Gastrocnemius medialis (tissue), 4 donors: Measurements from ENCODE around the gene FANCD2.

ENCODE experiments used
- POLR2A ChIP-seq, 2 donors: fragments of 450-650 bp; IDR thresholded peaks; one replicate each; pipeline ENCODE4 v1.6.1; 2017; ENCODE audit warnings: antibody characterized with exemption in 2 of 2, mild to moderate bottlenecking in 2 of 2, moderate library complexity in 2 of 2
- TF ChIP-seq, protein P1 (sequence below), 5 experiments: fragments of 450-650 bp in 3 of 5; fragments of 200-600 bp in 2 of 5; sonication (generic) in 2 of 5; IDR thresholded peaks in 4 of 5; conservative IDR thresholded peaks in 1 of 5; 1 replicate in 4 of 5; 2 replicates in 1 of 5; pipeline ENCODE4 v1.5.1; 2016 to 2019; ENCODE audit warnings: antibody characterized with exemption in 5 of 5, mild to moderate bottlenecking in 3 of 5, moderate library complexity in 3 of 5

DNA sequence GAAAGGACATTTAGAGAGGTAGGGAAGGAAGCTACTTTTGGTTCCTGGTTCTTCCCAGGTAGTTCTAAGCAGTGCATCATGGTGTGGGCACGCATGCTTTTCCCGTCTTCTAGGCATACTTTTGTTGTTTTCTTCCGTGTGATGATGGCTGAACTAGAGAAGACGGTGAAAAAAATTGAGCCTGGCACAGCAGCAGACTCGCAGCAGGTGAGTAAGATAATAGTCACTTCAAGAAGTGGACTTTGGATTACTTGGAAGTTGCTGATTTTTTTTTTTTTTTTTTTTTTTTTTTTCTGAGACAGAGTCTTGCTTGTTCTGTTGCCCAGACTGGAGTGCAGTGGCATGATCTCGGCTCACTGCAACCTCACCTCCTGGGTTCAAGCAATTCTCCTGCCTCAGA is 63.9 kb downstream of the FANCD2 start:
- TF ChIP-seq, protein P1, sequence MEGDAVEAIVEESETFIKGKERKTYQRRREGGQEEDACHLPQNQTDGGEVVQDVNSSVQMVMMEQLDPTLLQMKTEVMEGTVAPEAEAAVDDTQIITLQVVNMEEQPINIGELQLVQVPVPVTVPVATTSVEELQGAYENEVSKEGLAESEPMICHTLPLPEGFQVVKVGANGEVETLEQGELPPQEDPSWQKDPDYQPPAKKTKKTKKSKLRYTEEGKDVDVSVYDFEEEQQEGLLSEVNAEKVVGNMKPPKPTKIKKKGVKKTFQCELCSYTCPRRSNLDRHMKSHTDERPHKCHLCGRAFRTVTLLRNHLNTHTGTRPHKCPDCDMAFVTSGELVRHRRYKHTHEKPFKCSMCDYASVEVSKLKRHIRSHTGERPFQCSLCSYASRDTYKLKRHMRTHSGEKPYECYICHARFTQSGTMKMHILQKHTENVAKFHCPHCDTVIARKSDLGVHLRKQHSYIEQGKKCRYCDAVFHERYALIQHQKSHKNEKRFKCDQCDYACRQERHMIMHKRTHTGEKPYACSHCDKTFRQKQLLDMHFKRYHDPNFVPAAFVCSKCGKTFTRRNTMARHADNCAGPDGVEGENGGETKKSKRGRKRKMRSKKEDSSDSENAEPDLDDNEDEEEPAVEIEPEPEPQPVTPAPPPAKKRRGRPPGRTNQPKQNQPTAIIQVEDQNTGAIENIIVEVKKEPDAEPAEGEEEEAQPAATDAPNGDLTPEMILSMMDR (IDR thresholded peaks at IDR 0.05 in 4 of 5, conservative IDR thresholded peaks at IDR 0.05 in 1 of 5), result no peak
- no peak for TF ChIP-seq POLR2A (IDR thresholded peaks at IDR 0.05)
